Measurements from ENCODE around the gene VTI1A. TPM values are rescaled to one million over a fixed set of nuclear protein-coding genes. Genes with fewer than 3 reads are reported as not detected.

VTI1A gene
- total RNA-seq, 1 donor from 2014 or later: 32.6 TPM

- TF ChIP-seq CTCF (conservative IDR thresholded peaks at IDR 0.05): no peak
- Mint-ChIP-seq H3K4me1 (ENCODE audit: unreplicated experiment) (peaks cover 6% of the 10 kb centered on the region), H3K36me3 (no peaks in the 10 kb centered on the region), H3K9me3 (no peaks in the 10 kb centered on the region), H3K4me3 (no peak overlapping the region), H3K27me3 (no peaks in the 10 kb centered on the region), H3K27ac (no peak overlapping the region)
- no peak for DNase-seq (ENCODE audit: extremely low spot score, unreplicated experiment)
These were observed 110.2 kb downstream of the VTI1A start for GRCh38 chr10:112557197-112557596.

- H3K27me3 Mint-ChIP-seq: no peaks in the 10 kb centered on the region
- no peaks in the 10 kb centered on the region for H3K9me3 Mint-ChIP-seq
- no peaks in the 10 kb centered on the region for H3K36me3 Mint-ChIP-seq
- no peak for TF ChIP-seq CTCF (conservative IDR thresholded peaks at IDR 0.05)
- H3K4me3 Mint-ChIP-seq: no peak overlapping the region
- no peak for DNase-seq (ENCODE audit: extremely low spot score, unreplicated experiment)
- H3K4me1 Mint-ChIP-seq (ENCODE audit: unreplicated experiment): peaks cover 6% of the 10 kb centered on the region
- no peak overlapping the region for H3K27ac Mint-ChIP-seq
These were observed 111.6 kb downstream of the VTI1A start for GRCh38 chr10:112558476-112559142.

- H3K9me3 Mint-ChIP-seq: no peaks in the 10 kb centered on the region
- no peak for DNase-seq (ENCODE audit: extremely low spot score, unreplicated experiment)
- no peak overlapping the region for H3K27ac Mint-ChIP-seq
- no peaks in the 10 kb centered on the region for H3K36me3 Mint-ChIP-seq
- no peak overlapping the region for H3K4me3 Mint-ChIP-seq
- no peak for TF ChIP-seq CTCF (conservative IDR thresholded peaks at IDR 0.05)
- no peaks in the 10 kb centered on the region for H3K27me3 Mint-ChIP-seq
- H3K4me1 Mint-ChIP-seq (ENCODE audit: unreplicated experiment): peaks cover 6% of the 10 kb centered on the region
These were observed 112.3 kb downstream of the VTI1A start for GRCh38 chr10:112559349-112559748.

GRCh38 chr10:112562122-112562521 is 115.1 kb downstream of the VTI1A start:
- DNase-seq (ENCODE audit: extremely low spot score, unreplicated experiment): no peak
- Mint-ChIP-seq H3K27ac (no peak overlapping the region), H3K4me1 (ENCODE audit: unreplicated experiment) (peaks cover 10% of the 10 kb centered on the region), H3K27me3 (no peaks in the 10 kb centered on the region), H3K9me3 (no peaks in the 10 kb centered on the region), H3K36me3 (no peaks in the 10 kb centered on the region), H3K4me3 (no peak overlapping the region)
- TF ChIP-seq CTCF (conservative IDR thresholded peaks at IDR 0.05): no peak

- Mint-ChIP-seq H3K4me1 (ENCODE audit: unreplicated experiment) (peaks cover 10% of the 10 kb centered on the region), H3K36me3 (no peaks in the 10 kb centered on the region), H3K4me3 (no peak overlapping the region), H3K27ac (no peak overlapping the region), H3K27me3 (no peaks in the 10 kb centered on the region), H3K9me3 (no peaks in the 10 kb centered on the region)
- no peak for TF ChIP-seq CTCF (conservative IDR thresholded peaks at IDR 0.05)
- DNase-seq (ENCODE audit: extremely low spot score, unreplicated experiment): no peak
These were observed 116.0 kb downstream of the VTI1A start for GRCh38 chr10:112562809-112563663.
